CD4-positive, alpha-beta T cell treated with Interleukin-21 for 1 hour (primary cell): Measurements from ENCODE around the gene HIGD2A.

Source experiments
- DNase-seq: peaks from one replicate; pipeline ENCODE4 v3.0.0-alpha.2; 2020

Gene HIGD2A

DNA sequence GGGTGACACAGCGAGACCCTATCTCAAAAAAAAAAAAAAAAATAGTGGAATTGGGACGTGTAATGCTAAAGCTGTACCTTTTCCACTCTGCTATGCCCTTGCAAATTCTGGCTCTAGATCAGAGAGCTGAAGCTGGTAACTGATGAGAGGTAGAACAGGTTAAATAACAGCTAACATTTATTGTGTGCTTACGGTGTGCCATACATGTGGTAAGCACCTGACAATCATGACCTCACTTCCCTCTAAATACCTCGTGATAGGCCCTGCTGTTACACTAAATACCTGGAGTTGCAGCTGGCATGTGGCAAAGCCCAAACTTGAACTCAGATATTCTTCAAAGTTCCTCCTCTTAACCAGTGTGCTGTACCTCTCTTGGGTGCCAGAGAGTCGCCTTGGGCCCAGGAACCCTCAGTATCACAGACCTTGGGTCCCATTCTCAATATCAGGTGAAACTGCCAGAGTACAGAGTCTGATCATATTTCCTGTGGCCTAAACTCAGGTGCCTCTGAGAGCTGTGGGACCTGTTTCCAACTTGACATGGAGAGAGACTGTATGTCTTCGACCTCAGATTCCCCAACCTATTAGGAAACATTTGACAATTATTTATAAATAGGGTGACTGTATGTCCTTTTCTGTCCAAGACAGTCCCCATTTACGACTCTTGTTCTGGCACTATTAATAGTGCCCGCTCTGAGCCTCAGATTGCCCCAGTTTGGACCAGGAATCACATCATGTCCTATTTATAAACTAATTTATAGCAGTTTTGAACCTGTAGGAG, 18.4 kb upstream of the HIGD2A start:
- no peak for DNase-seq

DNA sequence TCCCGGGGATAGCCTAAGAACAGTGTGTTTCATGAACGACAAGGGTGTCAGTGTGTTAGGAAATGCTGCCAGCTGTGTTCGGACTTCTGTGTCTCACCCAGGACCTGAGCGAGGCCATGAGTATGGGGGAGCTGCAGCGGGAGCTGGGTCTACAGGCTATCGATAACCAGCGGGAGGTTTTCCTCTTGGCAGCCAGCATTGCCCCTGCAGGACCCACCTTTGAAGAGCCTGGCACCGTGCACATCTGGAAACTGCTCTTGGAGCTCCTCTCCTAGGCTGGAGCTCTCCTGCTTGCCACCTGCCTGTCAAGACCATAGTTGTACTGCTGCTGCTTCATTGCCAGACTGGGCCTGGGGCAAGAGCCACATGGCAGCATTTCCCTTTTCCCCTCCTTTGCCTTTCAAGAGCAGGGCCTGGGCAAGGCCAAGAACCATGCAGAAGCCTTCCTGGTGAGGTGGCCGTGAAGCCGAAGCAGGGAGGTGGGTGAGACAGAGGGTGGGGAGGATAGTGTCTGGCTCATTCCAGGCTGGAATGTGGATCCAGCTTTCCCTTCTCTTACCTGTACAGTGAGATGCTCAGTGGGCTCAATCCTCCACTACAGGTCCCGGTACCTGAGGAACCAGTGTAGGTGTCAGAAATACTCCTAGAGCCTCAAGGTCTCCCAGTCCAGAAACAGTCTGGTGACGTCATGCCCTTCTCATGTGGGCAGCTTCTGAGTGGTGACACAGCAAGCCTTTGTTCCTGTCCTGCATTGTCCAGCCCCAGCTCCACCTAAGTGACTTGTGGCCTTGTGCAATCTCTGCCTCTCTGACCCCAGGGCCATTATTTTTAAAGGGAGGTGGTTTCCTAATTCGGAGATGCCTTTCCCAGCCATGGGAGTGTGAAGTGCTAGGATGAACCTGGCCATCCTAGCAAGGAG, 16.7 kb upstream of the HIGD2A start:
- no peak for DNase-seq

DNA sequence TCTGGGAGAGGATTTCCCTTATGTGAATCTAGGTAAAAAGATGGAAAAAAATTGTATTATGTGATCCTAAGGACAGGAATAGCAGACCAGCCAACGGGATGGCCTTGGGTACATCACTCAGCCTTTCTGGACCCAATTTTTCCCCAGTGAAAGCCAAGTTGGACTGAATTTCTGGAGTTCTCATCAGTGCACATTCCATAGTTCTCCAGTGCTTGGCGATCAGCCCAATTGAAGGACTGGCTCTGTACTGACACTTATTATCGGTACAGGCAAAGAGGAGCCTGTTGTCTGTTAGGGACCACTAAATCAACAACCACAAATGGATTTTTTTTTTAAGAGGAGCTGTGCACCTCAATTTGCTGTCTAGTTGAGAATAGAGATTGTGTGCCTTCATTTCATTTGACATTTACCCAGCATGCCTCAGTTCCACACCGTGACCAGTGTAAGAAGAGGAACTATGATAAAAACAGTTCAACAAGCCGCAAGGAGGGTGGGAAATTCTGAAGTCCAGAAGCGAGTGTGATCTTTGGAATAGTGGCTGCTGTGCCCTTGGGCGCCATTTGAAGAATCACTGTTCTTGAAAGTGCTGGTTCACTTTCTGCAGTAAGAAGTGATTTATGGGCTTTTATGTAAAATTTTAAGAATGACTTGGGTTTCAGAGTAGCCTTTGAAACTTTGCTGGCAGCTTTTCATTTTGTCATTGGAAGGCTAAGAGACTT, 15.3 kb upstream of the HIGD2A start:
- no peak for DNase-seq

DNA sequence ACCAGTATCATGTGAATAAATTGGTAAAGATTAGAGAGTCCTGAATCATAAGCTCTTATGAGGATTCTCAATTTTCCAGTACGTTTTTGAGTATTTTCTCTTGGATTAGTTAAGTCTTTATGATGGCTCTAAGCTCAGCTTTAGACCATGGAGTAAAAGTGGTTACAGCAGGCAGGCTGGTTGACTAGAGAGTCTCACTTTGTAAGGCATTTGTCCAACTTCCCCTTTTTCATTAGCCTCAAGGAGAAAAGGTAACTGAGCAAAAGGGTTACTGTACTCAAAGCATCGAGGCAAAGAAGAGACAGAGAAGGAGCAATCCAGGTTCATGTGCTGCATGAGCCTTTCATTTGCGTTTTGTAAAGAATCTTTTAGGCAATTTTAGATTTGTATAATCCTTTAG, 8.7 kb upstream of the HIGD2A start:
- DNase-seq = no peak

DNA sequence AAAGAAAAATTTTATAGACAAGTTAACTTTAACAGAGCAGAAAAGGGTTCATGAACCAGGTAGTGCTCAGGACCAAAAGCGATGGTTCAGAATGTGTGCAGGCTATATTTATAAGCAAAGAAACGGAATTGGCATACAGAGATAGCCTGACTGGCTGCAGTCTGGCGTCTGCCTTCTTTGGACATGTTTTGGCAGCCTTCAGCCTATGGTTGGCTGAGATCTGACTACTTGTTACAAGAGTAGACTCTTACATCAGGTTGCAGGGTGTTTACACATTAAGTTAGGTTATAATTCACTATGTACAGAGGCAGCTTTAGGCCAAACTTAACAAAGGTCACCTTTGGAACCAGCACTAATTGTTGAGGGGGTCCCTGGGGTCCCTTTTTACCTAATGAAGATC, 7.1 kb upstream of the HIGD2A start:
- DNase-seq = no peak

DNA sequence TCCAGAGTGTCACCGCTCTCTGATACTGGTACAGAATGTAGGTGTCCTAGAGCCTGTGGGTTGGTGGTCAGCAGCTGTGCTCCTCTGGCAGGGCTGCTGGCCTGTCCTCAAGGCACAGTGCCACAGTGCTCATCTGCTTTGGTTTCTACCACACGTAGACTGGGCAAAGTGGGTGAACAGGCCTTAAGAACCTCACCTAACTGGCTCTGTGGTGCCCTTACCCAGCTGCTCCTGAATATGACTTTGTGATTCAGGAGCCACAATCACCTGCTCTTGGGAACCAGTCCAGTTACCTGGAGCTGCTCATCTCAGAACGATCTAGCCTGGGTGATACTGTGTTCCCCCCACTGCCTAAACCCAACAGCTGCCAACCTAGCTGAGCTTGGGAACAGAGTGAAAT, 6.6 kb upstream of the HIGD2A start:
- no peak for DNase-seq

DNA sequence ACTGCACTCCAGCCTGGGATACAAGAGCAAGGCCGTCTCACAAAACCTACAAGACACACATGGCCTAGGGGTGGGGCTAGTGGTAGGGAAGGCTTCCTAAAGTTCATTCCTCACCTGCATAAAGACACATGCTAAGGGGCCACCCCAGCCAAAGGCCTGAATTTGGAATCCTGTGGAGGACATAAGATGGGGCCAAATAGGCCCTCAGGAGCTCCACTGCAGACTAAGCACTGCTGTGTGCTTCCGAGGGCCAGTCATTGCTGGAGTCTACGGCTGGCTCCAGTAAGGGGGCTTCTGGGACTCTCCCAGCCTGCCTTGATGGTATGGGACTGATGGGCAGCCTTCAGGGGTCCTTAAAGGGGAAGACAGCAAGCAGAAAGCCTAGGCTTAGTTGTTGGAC, 5.8 kb upstream of the HIGD2A start:
- no peak for DNase-seq

DNA sequence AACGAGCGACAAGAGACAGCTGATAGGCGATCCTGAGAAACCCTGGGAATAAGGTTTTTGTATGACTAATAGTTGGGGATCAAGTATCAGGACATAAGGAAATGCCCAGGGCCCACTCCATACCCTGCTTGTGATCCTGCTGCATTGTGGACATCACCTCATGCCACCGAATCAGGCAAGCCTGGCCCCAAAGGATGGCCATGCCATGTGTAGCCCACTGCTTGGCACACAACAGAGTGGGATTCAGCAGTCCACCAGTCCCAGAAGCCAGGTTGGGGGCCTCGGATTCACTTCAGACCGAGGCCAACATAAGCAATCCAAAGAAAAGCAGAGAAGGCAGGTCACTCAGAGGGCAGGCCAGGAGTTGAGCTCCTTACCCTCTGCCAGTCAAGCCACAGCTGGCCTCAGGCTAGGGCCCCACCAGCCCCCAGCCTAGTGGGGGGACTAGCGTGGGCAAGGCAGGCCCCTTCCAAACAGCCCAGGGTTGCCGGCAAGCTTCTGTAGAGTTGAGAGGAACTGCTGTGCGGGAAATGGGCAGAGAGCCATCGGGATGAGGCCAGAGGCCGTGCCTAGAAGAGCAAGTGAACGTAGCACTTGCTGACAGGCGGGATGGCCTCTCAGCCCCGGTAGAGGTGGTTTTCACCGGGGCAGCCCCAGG, 5.2 kb upstream of the HIGD2A start:
- no peak for DNase-seq

DNA sequence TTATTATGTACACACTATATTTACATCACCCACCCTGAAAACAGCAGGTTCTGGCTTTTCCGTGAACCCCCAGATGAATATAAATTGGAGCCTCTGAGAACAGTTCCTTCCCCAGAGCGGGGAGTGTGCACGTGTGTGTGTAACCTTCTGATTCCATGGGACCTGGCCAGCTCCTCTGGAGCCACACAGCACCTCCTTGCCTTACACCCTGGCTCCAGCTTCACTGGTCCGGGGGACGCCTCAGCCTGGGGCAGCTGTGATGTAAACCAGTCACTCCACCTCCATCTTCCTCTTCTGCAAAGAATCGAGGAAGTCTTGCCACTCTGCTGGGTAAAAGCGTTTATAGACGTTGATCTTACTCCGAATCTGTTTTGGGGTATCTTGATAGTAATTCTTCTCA, 4.6 kb upstream of the HIGD2A start:
- DNase-seq = no peak

DNA sequence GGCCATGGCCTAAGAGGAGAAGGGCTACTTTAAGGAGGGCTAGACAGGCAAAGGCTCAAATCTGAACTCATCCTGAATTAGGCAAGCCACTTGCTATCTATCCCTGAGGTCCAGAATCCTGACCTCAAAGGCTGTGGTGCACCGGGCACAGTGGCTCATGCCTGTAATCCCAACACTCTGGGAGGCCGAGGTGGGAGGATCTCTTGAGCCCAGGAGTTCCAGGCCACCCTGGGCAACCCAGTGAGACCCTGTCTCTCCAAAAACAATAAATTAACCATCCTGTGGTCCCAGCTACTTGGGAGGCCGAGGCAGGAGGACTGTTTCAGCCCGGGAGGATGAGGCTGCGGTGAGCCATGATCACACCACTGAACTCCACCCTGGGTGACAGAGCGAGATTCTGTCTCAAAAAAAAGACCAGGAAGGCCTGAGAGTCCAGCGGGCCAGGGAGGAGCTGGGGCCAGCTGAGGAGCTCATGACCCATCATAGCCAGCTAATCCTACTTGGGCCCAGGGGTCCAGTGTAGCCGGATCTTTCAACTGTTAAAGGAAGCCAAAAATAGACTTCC, 4.1 kb upstream of the HIGD2A start:
- no peak for DNase-seq

DNA sequence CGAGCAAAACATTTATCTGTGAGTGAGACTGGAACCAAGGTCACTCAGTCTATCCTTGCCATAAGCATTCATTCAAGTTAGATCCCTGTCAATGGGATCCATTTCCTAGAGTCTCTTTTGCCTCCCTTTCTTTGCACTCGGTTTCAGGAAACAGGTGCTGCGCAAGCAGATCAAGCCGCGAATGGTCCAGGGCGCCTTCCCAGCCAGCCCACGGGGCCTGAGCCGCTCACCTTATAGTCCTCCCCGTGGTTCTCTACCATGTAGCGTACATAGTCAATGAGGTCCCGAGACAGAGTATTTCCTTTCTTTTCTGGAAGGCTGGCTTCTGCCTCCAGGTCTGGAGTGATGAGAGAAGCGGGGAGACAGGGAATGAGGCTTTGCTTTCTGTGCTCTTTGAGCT, 3.6 kb upstream of the HIGD2A start:
- no peak for DNase-seq

DNA sequence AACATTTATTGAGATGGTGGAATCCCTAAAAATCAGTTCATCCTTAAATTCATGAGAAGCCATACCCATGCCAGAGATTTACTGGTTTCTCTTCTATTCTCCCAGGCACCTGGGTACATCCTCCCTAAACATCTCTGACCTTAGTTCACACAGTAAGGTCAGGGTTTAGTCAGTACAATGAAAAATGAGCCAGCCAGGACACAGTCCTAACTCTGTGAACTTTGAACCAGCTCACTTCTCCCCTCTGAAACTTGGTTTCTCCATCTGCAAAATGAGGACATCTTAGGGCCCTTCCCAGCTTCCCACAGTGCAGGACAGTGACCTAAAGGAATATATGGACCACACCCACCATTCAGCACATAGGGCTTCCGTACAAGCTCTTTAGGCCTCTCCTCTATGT, 2.1 kb upstream of the HIGD2A start:
- no peak for DNase-seq

DNA sequence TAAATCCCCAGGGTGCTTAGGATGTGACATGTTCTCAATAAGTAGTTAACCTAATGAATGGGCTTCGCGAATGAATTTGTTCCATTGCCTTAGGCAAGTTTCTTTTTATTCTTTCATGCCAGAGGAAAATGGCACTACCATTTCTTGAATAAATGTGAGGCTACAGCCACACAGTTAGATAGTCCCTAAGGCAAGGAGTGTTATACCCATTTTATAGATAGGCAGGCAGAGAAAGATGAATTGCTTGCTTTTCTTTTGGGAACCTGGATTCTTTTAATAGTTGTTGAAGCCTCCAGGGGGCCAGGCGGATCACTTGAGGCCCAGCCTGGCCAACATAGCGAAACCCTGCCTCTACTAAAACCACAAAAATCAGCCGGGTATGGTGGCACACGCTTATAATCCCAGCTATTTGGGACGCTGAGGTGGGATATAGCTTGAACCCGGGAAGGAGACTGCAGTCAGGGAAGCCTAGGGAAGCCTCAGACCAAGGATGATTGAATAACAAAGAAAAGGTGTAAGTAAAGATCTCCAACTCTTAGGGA, 1.1 kb upstream of the HIGD2A start:
- no peak for DNase-seq

DNA sequence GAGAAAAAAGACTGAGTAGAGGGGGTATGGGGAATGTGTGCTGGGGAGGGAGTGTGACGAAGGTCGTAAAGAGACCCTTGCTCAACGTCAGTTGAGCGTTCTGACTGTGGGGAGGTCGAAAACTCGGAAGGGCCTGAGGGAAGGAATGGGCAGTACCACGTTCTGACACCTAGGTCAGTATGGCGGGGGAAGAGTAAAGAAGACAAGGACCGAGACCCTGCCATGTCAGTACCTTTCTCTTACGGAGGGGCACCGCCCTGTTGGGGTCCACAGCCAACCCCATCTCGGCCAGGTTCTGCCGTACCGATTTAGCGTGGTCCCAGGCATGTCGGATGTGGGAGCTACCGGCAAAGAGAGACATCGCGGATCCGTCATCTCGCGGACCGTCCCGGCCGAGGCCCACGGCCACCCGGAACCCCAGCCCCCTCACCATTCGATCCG, 528 bp upstream of the HIGD2A start:
- DNase-seq = no peak

DNA sequence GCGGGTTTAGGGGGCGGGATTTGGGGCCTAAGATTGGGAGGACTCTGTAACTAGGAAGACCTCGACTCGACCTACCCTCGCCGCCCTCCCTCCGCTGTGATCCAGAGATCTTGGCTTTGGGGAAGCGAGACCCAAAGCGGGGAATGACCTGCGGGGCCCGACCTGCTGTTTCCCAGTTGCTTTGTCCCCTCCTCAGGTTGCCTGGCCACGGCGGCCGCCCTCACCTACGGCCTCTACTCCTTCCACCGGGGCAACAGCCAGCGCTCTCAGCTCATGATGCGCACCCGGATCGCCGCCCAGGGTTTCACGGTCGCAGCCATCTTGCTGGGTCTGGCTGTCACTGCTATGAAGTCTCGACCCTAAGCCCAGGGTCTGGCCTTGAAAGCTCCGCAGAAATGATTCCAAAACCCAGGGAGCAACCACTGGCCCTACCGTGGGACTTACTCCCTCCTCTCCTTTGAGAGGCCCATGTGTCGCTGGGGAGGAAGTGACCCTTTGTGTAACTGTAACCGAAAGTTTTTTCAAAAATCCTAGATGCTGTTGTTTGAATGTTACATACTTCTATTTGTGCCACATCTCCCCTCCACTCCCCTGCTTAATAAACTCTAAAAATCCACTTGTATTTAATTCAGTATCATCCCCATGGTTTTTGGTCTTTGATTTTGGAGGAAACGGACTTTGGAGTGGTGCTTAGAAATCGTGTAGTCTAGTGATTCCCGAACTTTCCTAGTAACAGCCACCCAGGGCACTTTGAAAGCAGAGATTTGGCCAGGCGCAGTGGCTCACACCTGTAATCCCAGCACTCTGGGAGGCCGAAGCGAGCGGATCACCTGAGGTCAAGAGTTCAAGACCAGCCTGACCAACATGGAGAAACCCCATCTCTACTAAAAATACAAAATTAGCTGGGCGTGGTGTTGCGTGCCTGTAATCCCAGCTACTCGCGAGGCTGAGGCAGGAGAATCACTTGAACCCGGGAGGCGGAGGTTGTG, 878 bp downstream of the HIGD2A start:
- no peak for DNase-seq

DNA sequence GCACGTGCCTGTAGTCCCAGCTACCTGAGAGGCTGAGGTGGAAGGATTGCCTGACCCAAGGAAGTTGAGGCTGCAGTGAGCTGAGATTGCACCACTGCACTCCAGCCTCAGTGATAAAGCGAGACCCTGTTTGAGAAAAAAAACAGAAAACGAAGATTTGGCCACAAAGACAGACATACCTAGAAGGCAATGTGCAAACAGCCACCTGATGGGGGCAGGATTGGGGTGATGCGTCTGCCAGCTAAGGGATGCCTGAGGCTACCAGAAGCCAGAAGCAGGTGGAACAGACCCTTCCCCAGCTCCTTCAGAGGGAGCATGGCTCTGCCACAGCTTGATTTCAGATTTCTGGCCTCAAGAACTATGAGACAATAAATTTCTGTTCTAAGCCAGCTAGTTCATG, 2.9 kb downstream of the HIGD2A start:
- DNase-seq = no peak

DNA sequence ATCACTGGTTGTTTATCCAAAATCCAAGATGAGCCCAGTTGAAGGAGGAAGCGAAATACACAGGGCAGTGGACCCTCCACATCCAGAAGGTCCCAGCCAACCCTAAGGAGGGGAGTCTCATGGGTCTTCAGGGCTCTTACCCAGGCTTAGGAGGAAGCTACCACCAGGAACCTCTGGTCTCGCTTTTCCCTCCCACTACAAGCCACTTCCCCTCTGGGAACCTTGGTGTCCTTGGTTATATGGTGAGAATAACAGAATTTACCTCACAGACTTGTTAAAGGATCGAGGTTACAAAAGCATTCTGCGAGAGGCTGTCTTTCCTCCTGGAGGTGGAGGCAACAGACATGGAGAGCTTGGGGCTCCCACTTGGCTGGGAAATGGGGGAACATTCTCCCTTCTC, 3.4 kb downstream of the HIGD2A start:
- DNase-seq = no peak

DNA sequence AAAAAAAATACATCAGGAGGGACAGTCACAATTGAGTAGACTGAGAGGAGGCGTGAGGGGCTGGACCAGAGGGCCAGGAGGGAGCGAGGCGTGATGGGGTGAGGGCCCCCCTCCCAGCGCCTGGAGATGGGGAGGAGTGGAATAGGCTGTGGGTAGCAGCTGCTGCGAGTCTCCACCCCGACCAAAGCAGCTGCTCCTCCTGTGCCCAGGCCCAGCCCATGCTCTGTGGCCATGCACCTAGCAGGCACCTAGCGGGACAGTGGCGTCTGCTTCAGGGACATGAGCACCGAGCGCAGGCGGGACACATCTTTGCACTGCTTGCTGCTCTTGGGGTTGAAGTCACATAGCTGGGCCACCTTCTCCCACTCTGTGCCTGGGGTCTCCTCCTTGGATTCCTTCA, 4.0 kb downstream of the HIGD2A start:
- DNase-seq = no peak

DNA sequence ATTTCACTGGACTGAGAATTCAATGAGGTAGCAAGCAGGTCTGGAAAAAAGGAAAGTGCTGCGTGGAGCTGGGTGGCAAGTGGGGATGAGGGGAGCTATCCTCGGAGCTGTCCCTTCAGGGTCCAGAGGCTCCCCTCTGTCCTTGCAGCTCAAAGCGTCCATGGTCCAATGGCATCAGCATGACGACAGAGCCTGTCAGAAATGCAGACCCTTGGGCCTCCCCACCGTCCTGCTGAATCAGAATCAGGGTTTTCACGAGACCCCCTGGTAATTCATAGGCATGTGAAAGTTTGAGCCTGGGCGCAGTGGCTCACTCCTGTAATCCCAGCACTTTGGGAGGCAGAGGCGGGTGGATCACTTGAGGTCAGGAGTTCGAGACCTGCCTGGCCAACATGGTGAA, 5.5 kb downstream of the HIGD2A start:
- no peak for DNase-seq

DNA sequence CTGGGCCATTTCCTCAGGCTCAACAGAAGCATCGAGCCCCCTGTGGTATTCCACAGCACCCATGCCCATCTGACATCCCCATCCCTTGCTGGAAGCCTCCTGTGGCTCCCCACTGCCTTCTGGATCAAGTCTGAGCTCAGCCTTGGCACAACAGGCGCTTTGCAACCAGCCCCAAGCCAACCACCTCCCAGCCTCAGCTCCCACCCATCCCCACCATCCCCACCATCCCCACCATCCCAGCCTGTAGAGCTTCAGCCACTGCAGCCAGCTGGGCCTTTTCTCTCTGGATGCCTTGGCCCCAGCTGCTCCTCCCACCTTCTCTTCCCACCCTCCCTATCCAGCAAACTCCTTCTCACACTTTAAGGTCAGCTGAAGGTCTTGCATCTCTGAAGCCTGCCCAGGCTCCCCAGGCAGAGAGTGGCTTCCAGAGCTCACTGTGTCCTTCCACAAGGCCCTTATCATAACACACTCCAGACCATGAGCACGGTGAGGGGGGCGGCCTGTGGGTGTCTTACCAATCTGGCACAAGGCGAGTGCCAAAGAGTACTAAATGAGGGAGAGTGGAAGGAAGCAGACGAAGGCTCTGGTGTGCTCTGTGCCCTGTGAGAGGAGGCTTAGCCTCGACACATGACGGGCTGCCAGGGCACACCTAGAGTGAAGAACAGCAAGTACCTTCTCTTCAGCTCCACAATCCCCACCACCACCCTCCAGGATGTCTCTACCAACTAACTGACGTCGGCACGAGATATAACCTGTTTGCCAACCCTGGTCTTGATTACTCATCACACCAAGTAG, 6.5 kb downstream of the HIGD2A start:
- DNase-seq = no peak
